ENCODE measurements around the gene HLA-A. TPM values are rescaled to one million over a fixed set of nuclear protein-coding genes. Genes with fewer than 3 reads are reported as not detected.

Gene HLA-A
- polyA plus RNA-seq, 1 donor (not counting 4 experiments of a cell fraction or from before 2014, with no cell fraction given), result 401 TPM

DNA sequence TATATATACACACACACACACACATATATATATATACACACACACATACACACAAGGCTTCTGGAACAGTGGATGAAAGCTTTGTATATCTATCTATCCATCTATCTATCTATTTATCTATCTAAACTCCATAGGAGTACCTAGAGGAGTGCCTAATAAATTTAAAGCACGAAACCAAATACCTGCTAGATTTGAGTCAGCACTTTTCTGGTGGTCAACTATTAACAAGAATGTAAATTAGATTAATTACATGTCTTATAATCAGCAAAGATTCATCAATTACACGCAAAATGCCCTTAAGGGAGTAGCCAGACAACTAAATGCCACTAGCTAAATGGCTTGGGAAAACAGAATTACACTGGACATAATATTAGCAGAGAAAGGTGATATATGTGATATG is 26.6 kb downstream of the HLA-A start:
- no peaks in the 10 kb centered on the region for H3K36me3 ChIP-seq (ENCODE audit: control insufficient read depth in 2 of 2, extremely low read depth in 1 of 2, insufficient read depth in 2 of 2, low read length in 2 of 2)
- no peak overlapping the region for H3K9ac ChIP-seq (ENCODE audit: control insufficient read depth, extremely low read depth, insufficient read depth, low read length)
- no peak for TF ChIP-seq EZH2 (IDR thresholded peaks at IDR 0.05; ENCODE audit: low read length)
- no peaks in the 10 kb centered on the region for H3K9me1 ChIP-seq (ENCODE audit: control insufficient read depth, extremely low read depth, insufficient read depth, low read length)
- H3K27ac ChIP-seq (ENCODE audit: control insufficient read depth, insufficient read depth, low read length), result no peak overlapping the region
- peaks cover 43% of the 10 kb centered on the region for H3K4me1 ChIP-seq (ENCODE audit: control insufficient read depth, extremely low read depth, insufficient read depth, low read length)
- H3K27me3 ChIP-seq (ENCODE audit: control insufficient read depth, extremely low read depth, insufficient read depth, low read length), result no peaks in the 10 kb centered on the region
- no peaks in the 10 kb centered on the region for H3K9me3 ChIP-seq (ENCODE audit: control insufficient read depth, low read depth, low read length)
- FAIRE-seq, result no peak
- H4K20me1 ChIP-seq (ENCODE audit: control insufficient read depth, extremely low read depth, insufficient read depth, low read length), result no peaks in the 10 kb centered on the region
- dilution Hi-C loops (cut with MboI; ENCODE audit: extremely low pct_ligation_motif_present, low sequenced_read_pairs), result no loop called here
- no peak for DNase-seq (ENCODE audit: low read depth, low spot score)
- no peak overlapping the region for H2AFZ ChIP-seq (ENCODE audit: control insufficient read depth, low read length)
- no peaks in the 10 kb centered on the region for H3K79me2 ChIP-seq (ENCODE audit: control insufficient read depth, insufficient read depth, low read length)
- no peak overlapping the region for H3K4me2 ChIP-seq (ENCODE audit: control insufficient read depth, extremely low read depth, insufficient read depth, low read depth, low read length)
- no peak overlapping the region for H3K4me3 ChIP-seq (ENCODE audit: control insufficient read depth in 2 of 3, extremely low read depth in 1 of 3, insufficient read depth in 2 of 3, low read depth in 1 of 3, low read length in 3 of 3)

DNA sequence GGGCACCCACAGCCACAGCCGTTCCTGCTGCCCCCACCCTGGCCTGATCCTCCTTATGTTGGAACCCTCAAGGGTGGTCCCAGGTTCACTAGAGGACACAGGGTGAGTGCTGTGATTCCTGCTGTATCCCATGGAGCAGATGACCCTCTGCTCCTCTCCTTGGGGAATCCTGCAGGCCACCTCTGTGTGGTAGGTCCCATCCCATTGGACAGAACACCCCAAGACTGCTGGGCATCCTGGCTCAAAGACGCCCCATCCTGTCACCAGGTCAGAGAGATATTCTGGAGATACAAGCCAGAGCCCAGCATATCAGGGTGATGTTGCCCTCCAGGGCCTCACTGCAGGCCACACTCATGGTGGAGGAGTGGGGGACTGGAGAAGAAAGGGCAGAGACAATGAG is 28.4 kb downstream of the HLA-A start:
- no peaks in the 10 kb centered on the region for H3K9me1 ChIP-seq (ENCODE audit: control insufficient read depth, extremely low read depth, insufficient read depth, low read length)
- H3K4me1 ChIP-seq (ENCODE audit: control insufficient read depth, extremely low read depth, insufficient read depth, low read length), result peaks cover 27% of the 10 kb centered on the region
- H3K27ac ChIP-seq (ENCODE audit: control insufficient read depth, insufficient read depth, low read length), result no peak overlapping the region
- no peaks in the 10 kb centered on the region for H3K9me3 ChIP-seq (ENCODE audit: control insufficient read depth, low read depth, low read length)
- H3K79me2 ChIP-seq (ENCODE audit: control insufficient read depth, insufficient read depth, low read length), result no peaks in the 10 kb centered on the region
- H4K20me1 ChIP-seq (ENCODE audit: control insufficient read depth, extremely low read depth, insufficient read depth, low read length), result no peaks in the 10 kb centered on the region
- dilution Hi-C loops (cut with MboI; ENCODE audit: extremely low pct_ligation_motif_present, low sequenced_read_pairs), result no loop called here
- H3K27me3 ChIP-seq (ENCODE audit: control insufficient read depth, extremely low read depth, insufficient read depth, low read length), result peaks cover 11% of the 10 kb centered on the region
- H3K9ac ChIP-seq (ENCODE audit: control insufficient read depth, extremely low read depth, insufficient read depth, low read length), result no peak overlapping the region
- no peak overlapping the region for H2AFZ ChIP-seq (ENCODE audit: control insufficient read depth, low read length)
- H3K4me2 ChIP-seq (ENCODE audit: control insufficient read depth, extremely low read depth, insufficient read depth, low read depth, low read length), result no peak overlapping the region
- no peak overlapping the region for H3K4me3 ChIP-seq (ENCODE audit: control insufficient read depth in 2 of 3, extremely low read depth in 1 of 3, insufficient read depth in 2 of 3, low read depth in 1 of 3, low read length in 3 of 3)
- DNase-seq (ENCODE audit: low read depth, low spot score) (no peak), FAIRE-seq (no peak)
- TF ChIP-seq CTCF (optimal IDR thresholded peaks at IDR 0.05 in 1 of 3, IDR thresholded peaks at IDR 0.05 in 1 of 3, conservative IDR thresholded peaks at IDR 0.05 in 1 of 3; ENCODE audit: extremely low read depth in 1 of 3, insufficient read depth in 2 of 3, low read length in 3 of 3) (no peak), EZH2 (IDR thresholded peaks at IDR 0.05; ENCODE audit: low read length) (no peak)
- H3K36me3 ChIP-seq (ENCODE audit: control insufficient read depth in 2 of 2, extremely low read depth in 1 of 2, insufficient read depth in 2 of 2, low read length in 2 of 2), result no peaks in the 10 kb centered on the region

- dilution Hi-C loops (cut with MboI; ENCODE audit: extremely low pct_ligation_motif_present, low sequenced_read_pairs), result no loop called here
- Histone ChIP-seq H4K20me1 (ENCODE audit: control insufficient read depth, extremely low read depth, insufficient read depth, low read length) (no peaks in the 10 kb centered on the region), H3K9me1 (ENCODE audit: control insufficient read depth, extremely low read depth, insufficient read depth, low read length) (no peaks in the 10 kb centered on the region), H3K27ac (ENCODE audit: control insufficient read depth, insufficient read depth, low read length) (no peak overlapping the region), H3K4me1 (ENCODE audit: control insufficient read depth, extremely low read depth, insufficient read depth, low read length) (peaks cover 3% of the 10 kb centered on the region), H3K36me3 (ENCODE audit: control insufficient read depth in 2 of 2, extremely low read depth in 1 of 2, insufficient read depth in 2 of 2, low read length in 2 of 2) (no peaks in the 10 kb centered on the region), H3K27me3 (ENCODE audit: control insufficient read depth, extremely low read depth, insufficient read depth, low read length) (peaks cover 17% of the 10 kb centered on the region), H3K4me2 (ENCODE audit: control insufficient read depth, extremely low read depth, insufficient read depth, low read depth, low read length) (no peak overlapping the region), H3K9ac (ENCODE audit: control insufficient read depth, extremely low read depth, insufficient read depth, low read length) (no peak overlapping the region), H3K79me2 (ENCODE audit: control insufficient read depth, insufficient read depth, low read length) (no peaks in the 10 kb centered on the region), H3K9me3 (ENCODE audit: control insufficient read depth, low read depth, low read length) (no peaks in the 10 kb centered on the region), H2AFZ (ENCODE audit: control insufficient read depth, low read length) (no peak overlapping the region), H3K4me3 (ENCODE audit: control insufficient read depth in 2 of 3, extremely low read depth in 1 of 3, insufficient read depth in 2 of 3, low read depth in 1 of 3, low read length in 3 of 3) (no peak overlapping the region)
- TF ChIP-seq CTCF (optimal IDR thresholded peaks at IDR 0.05 in 1 of 3, IDR thresholded peaks at IDR 0.05 in 1 of 3, conservative IDR thresholded peaks at IDR 0.05 in 1 of 3; ENCODE audit: extremely low read depth in 1 of 3, insufficient read depth in 2 of 3, low read length in 3 of 3) (no peak), EZH2 (IDR thresholded peaks at IDR 0.05; ENCODE audit: low read length) (peak; percentile 19)
- DNase-seq (ENCODE audit: low read depth, low spot score) (no peak), FAIRE-seq (no peak)
These were observed 32.7 kb downstream of the HLA-A start for GRCh38 chr6:29974901-29975560.

Measured in keratinocyte (primary cell).